ENCODE data around the gene RNF17. TPM values are rescaled to one million over a fixed set of nuclear protein-coding genes. Genes with fewer than 3 reads are reported as not detected.

RNF17 gene
- total RNA-seq, 1 donor from 2014 or later = not detected

GRCh38 chr13:24887759-24888158, 123.8 kb downstream of the RNF17 start:
- Histone ChIP-seq H2AFZ (ENCODE audit: low read depth, low read length) (no peak overlapping the region), H3K9ac (ENCODE audit: low read length) (no peak overlapping the region), H3K4me1 (ENCODE audit: insufficient read depth, low read length) (no peaks in the 10 kb centered on the region), H4K20me1 (ENCODE audit: insufficient read depth, low read length) (no peaks in the 10 kb centered on the region), H3K27ac (ENCODE audit: low read depth, low read length) (no peak overlapping the region), H3K9me3 (ENCODE audit: insufficient read depth, low read depth, low read length) (no peaks in the 10 kb centered on the region), H3K27me3 (ENCODE audit: insufficient read depth, low read length) (no peaks in the 10 kb centered on the region), H3K36me3 (ENCODE audit: insufficient read depth, low read length) (peaks cover 11% of the 10 kb centered on the region), H3K4me2 (ENCODE audit: low read length) (no peak overlapping the region), H3K4me3 (ENCODE audit: insufficient read depth, low read depth, low read length) (no peak overlapping the region), H3K79me2 (ENCODE audit: insufficient read depth, low read length) (no peaks in the 10 kb centered on the region)
- no peaks in the 10 kb centered on the region for H3K27me3 Mint-ChIP-seq (ENCODE audit: low read depth, unreplicated experiment)
- H3K36me3 Mint-ChIP-seq (ENCODE audit: low read depth, unreplicated experiment) = peaks cover 12% of the 10 kb centered on the region
- H3K4me3 Mint-ChIP-seq (ENCODE audit: unreplicated experiment) = no peak overlapping the region
- H3K9me3 Mint-ChIP-seq (ENCODE audit: unreplicated experiment) = no peaks in the 10 kb centered on the region
- DNase-seq (ENCODE audit: low read depth) = no peak
- no peaks in the 10 kb centered on the region for H3K4me1 Mint-ChIP-seq (ENCODE audit: low read depth, unreplicated experiment)
- FAIRE-seq = no peak
- TF ChIP-seq CTCF (IDR thresholded peaks at IDR 0.05; ENCODE audit: insufficient read depth, low read depth, low read length) = no peak
- TF ChIP-seq EZH2 (IDR thresholded peaks at IDR 0.05; ENCODE audit: insufficient read depth, low read length) = no peak
- H3K27ac Mint-ChIP-seq (ENCODE audit: unreplicated experiment) = no peak overlapping the region

- no peak overlapping the region for H3K4me3 Mint-ChIP-seq (ENCODE audit: unreplicated experiment)
- no peak for FAIRE-seq
Measured at GRCh38 chr13:24888291-24888931, 124.4 kb downstream of the RNF17 start.

More at GRCh38 chr13:24888291-24888931, 124.4 kb downstream of the RNF17 start:
- no peak overlapping the region for H3K27ac Mint-ChIP-seq (ENCODE audit: unreplicated experiment)
- H3K9ac ChIP-seq (ENCODE audit: low read length) = no peak overlapping the region
- H3K79me2 ChIP-seq (ENCODE audit: insufficient read depth, low read length) = no peaks in the 10 kb centered on the region
- H3K9me3 ChIP-seq (ENCODE audit: insufficient read depth, low read depth, low read length) = no peaks in the 10 kb centered on the region
- no peaks in the 10 kb centered on the region for H3K27me3 Mint-ChIP-seq (ENCODE audit: low read depth, unreplicated experiment)
- H3K4me3 ChIP-seq (ENCODE audit: insufficient read depth, low read depth, low read length) = no peak overlapping the region
- H3K36me3 ChIP-seq (ENCODE audit: insufficient read depth, low read length) = peaks cover 11% of the 10 kb centered on the region
- no peaks in the 10 kb centered on the region for H3K9me3 Mint-ChIP-seq (ENCODE audit: unreplicated experiment)
- no peaks in the 10 kb centered on the region for H4K20me1 ChIP-seq (ENCODE audit: insufficient read depth, low read length)
- no peaks in the 10 kb centered on the region for H3K4me1 ChIP-seq (ENCODE audit: insufficient read depth, low read length)
- DNase-seq (ENCODE audit: low read depth) = no peak
- H3K27me3 ChIP-seq (ENCODE audit: insufficient read depth, low read length) = no peaks in the 10 kb centered on the region
- H2AFZ ChIP-seq (ENCODE audit: low read depth, low read length) = no peak overlapping the region
- H3K36me3 Mint-ChIP-seq (ENCODE audit: low read depth, unreplicated experiment) = peaks cover 12% of the 10 kb centered on the region
- no peak overlapping the region for H3K27ac ChIP-seq (ENCODE audit: low read depth, low read length)
- no peaks in the 10 kb centered on the region for H3K4me1 Mint-ChIP-seq (ENCODE audit: low read depth, unreplicated experiment)
- H3K4me2 ChIP-seq (ENCODE audit: low read length) = no peak overlapping the region
- TF ChIP-seq EZH2 (IDR thresholded peaks at IDR 0.05; ENCODE audit: insufficient read depth, low read length) (no peak), CTCF (IDR thresholded peaks at IDR 0.05; ENCODE audit: insufficient read depth, low read depth, low read length) (no peak)

All from astrocyte (in vitro differentiated cells and primary cell).